Hindlimb muscle (tissue), 1 donor: ENCODE results near the gene CACNB3. TPM values are rescaled to one million over a fixed set of nuclear protein-coding genes. Genes with fewer than 3 reads are reported as not detected.

Source experiments
- DNase-seq: peaks from one replicate; pipeline ENCODE4 v3.0.0-alpha.2; 2013
- polyA plus RNA-seq: library from polyadenylated mRNA; unstranded; fragments of 120-200 nt; gene quantifications from one replicate; pipeline ENCODE4 v1.2.1, GENCODE V29; 2013; ENCODE audit not compliant: insufficient read length

The CACNB3 gene
- 12.2 TPM for polyA plus RNA-seq

GRCh38 chr12:48817873-48818830, at the start of gene CACNB3:
Gene CACNB3 (plus strand): TSS chr12:48818496. CDS start chr12:48818930, 434 bp downstream.
- DNase-seq = peak; percentile 56

- no peak for DNase-seq
Measured at GRCh38 chr12:48768736-48769135, 49.6 kb upstream of the CACNB3 start.

- DNase-seq = no peak
Measured at GRCh38 chr12:48770756-48771155, 47.5 kb upstream of the CACNB3 start.

GRCh38 chr12:48771588-48772112, 46.6 kb upstream of the CACNB3 start:
- DNase-seq = no peak

GRCh38 chr12:48773686-48774085, 44.6 kb upstream of the CACNB3 start:
- no peak for DNase-seq

- DNase-seq = no peak
Measured at GRCh38 chr12:48774516-48774915, 43.8 kb upstream of the CACNB3 start.

GRCh38 chr12:48775299-48775698, 43.0 kb upstream of the CACNB3 start:
- DNase-seq = no peak

- DNase-seq = no peak
Measured at GRCh38 chr12:48775991-48776649, 42.2 kb upstream of the CACNB3 start.

GRCh38 chr12:48776956-48777355, 41.3 kb upstream of the CACNB3 start:
- DNase-seq = no peak

GRCh38 chr12:48777501-48778400, 40.5 kb upstream of the CACNB3 start:
- DNase-seq = no peak

GRCh38 chr12:48779869-48780268, 38.4 kb upstream of the CACNB3 start:
- DNase-seq = no peak

GRCh38 chr12:48780381-48781025, 37.8 kb upstream of the CACNB3 start:
- no peak for DNase-seq

- no peak for DNase-seq
Measured at GRCh38 chr12:48781750-48782456, 36.4 kb upstream of the CACNB3 start.

- DNase-seq = no peak
Measured at GRCh38 chr12:48782457-48783395, 35.6 kb upstream of the CACNB3 start.

GRCh38 chr12:48783432-48783831, 34.9 kb upstream of the CACNB3 start:
- no peak for DNase-seq

GRCh38 chr12:48786591-48787544, 31.4 kb upstream of the CACNB3 start:
- DNase-seq = no peak

GRCh38 chr12:48787791-48788523, 30.3 kb upstream of the CACNB3 start:
- DNase-seq = no peak

- DNase-seq = no peak
Measured at GRCh38 chr12:48788524-48788853, 29.8 kb upstream of the CACNB3 start.
